Hippocampal formation (tissue), 2 donors: ENCODE results near the gene ERCC6.

ENCODE experiments used
- DNase-seq, 2 donors: peaks; one replicate each; lab custom pipeline; 2025; lab: John Stamatoyannopoulos, UW

ERCC6 gene

GRCh38 chr10:49512121-49512809 lies 26.7 kb downstream of the ERCC6 start:
- DNase-seq = no peak

- DNase-seq = peak in 1 of 2 donors; percentile 50
Measured at GRCh38 chr10:49509771-49510303, 29.1 kb downstream of the ERCC6 start.

- no peak for DNase-seq
Measured at GRCh38 chr10:49508654-49509053, 30.3 kb downstream of the ERCC6 start.

GRCh38 chr10:49508249-49508648 lies 30.7 kb downstream of the ERCC6 start:
- DNase-seq = no peak

- DNase-seq = no peak
Measured at GRCh38 chr10:49505589-49505988, 33.3 kb downstream of the ERCC6 start.

GRCh38 chr10:49505076-49505475 lies 33.8 kb downstream of the ERCC6 start:
- DNase-seq = no peak

- DNase-seq = no peak
Measured at GRCh38 chr10:49504528-49504927, 34.4 kb downstream of the ERCC6 start.

GRCh38 chr10:49502358-49502757 lies 36.6 kb downstream of the ERCC6 start:
- DNase-seq = no peak

- no peak for DNase-seq
Measured at GRCh38 chr10:49500412-49500811, 38.5 kb downstream of the ERCC6 start.

- no peak for DNase-seq
Measured at GRCh38 chr10:49499305-49499851, 39.5 kb downstream of the ERCC6 start.

GRCh38 chr10:49498425-49498824 lies 40.5 kb downstream of the ERCC6 start:
- DNase-seq = no peak

GRCh38 chr10:49497358-49497757 lies 41.6 kb downstream of the ERCC6 start:
- no peak for DNase-seq

GRCh38 chr10:49488056-49488717 lies 50.7 kb downstream of the ERCC6 start:
- DNase-seq = no peak

- DNase-seq = no peak
Measured at GRCh38 chr10:49486738-49487137, 52.2 kb downstream of the ERCC6 start.

- no peak for DNase-seq
Measured at GRCh38 chr10:49486009-49486408, 52.9 kb downstream of the ERCC6 start.

- DNase-seq = no peak
Measured at GRCh38 chr10:49484486-49485235, 54.3 kb downstream of the ERCC6 start.

- no peak for DNase-seq
Measured at GRCh38 chr10:49478819-49479218, 60.1 kb downstream of the ERCC6 start.

GRCh38 chr10:49474901-49475300 lies 64.0 kb downstream of the ERCC6 start:
- DNase-seq = no peak

- DNase-seq = no peak
Measured at GRCh38 chr10:49471532-49471931, 67.4 kb downstream of the ERCC6 start.

- no peak for DNase-seq
Measured at GRCh38 chr10:49465736-49466135, 73.2 kb downstream of the ERCC6 start.
